HG03378 (cell line): ENCODE results near the gene C1orf56.

Experiments used
- ATAC-seq: cut with Tn5 transposase; IDR thresholded peaks from one replicate; pipeline ENCODE4 v1.9.1; 2021; ENCODE audit warnings: mild to moderate bottlenecking, moderate library complexity; ENCODE audit not compliant: unreplicated experiment

C1orf56 gene, protein sequence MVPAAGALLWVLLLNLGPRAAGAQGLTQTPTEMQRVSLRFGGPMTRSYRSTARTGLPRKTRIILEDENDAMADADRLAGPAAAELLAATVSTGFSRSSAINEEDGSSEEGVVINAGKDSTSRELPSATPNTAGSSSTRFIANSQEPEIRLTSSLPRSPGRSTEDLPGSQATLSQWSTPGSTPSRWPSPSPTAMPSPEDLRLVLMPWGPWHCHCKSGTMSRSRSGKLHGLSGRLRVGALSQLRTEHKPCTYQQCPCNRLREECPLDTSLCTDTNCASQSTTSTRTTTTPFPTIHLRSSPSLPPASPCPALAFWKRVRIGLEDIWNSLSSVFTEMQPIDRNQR

DNA sequence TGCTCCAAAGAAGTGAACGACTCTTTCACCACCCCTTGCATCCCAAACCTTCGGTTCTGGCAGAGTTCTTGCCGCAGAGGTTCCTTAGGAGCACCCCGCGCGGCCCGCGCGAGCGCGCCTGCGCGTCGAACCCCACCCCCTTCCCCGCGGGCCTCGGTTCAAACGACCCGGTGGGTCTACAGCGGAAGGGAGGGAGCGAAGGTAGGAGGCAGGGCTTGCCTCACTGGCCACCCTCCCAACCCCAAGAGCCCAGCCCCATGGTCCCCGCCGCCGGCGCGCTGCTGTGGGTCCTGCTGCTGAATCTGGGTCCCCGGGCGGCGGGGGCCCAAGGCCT is at the start of gene C1orf56:
Gene C1orf56, plus strand, starts transcription at position 161 of the 334 bp plus-strand sequence. Its CDS starts 97 bp downstream, at position 258.
- ATAC-seq = peak; percentile 26

DNA sequence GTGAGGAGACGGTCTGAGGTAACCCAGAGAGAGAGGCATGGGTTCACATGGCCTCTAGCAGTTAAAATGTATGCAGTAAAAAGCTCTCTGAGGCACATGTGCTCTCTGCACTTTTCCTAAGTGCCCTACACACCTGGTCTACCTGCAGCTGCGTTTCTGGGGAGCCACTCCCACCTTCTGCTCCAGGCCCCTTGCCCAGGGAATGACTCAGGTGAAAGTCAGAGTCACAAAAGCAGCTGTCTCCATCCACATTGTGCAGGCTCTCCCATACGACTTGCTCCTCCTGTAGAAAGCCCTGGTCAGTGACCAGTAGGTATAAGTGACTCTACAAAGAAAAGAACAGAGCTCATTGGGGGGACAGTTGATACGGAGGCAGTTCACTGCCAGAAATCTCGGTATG is 49.6 kb upstream of the C1orf56 start:
- ATAC-seq = no peak

- ATAC-seq = no peak
These were observed 48.4 kb upstream of the C1orf56 start for GRCh38 chr1:150999051-150999674.

DNA sequence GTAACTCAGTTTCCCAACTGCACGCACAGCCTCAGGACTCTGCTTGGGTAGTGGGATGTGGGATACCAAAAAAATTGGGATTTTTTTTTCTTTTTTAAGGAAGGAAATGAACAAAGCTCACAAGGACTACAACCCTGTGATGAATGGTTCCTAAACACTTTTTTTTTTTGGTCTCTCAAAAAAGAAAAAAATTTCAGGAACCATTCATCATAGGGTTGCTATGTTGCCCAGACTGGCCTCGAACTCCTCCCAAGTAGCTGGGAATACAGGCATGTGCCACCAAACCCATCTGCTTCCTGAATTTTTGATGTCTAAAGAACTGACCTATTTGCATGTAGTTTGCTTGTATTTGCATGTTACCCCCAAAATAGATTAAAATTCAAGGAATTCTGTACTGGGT is 47.6 kb upstream of the C1orf56 start:
- ATAC-seq = no peak

DNA sequence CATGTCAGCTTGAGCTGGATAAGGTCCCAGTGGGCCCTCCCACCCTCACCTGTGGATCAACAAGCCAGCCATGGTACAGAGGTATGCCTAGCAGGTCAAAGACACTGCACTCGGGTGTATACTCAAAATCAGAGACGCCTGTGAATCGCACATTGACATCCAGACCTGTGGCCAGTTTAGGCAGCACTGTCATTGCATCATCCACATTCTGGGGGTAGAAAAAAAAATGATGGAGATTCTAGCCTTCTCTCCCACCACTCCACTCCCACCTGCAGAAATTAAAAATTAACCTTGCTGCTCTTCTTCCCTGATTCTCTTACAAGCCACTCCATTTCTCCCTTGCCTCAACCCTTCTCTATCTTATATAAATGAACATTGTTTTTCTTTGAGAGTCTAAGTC is 47.1 kb upstream of the C1orf56 start:
- no peak for ATAC-seq

GRCh38 chr1:151001602-151002001 is 45.9 kb upstream of the C1orf56 start:
- no peak for ATAC-seq

DNA sequence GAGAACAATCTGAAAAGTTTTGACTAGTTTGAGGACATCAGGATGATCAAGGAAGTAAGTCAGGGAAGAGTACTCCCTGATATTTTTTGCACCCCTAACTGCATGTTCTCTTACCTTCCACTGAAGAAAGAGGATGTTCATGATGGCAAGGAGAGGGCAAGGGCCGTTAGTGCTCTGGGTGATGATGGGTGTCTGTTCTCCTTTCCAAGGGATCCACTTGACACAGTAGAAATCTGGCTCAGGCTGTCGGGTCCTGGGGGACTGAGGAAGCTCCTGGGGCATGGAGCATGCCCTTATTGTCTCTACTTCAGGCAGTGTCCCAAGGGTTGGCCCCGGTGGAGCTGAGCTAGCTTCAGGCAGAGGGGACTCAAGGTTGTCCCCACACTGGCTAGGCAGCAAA is 45.5 kb upstream of the C1orf56 start:
- ATAC-seq = no peak

DNA sequence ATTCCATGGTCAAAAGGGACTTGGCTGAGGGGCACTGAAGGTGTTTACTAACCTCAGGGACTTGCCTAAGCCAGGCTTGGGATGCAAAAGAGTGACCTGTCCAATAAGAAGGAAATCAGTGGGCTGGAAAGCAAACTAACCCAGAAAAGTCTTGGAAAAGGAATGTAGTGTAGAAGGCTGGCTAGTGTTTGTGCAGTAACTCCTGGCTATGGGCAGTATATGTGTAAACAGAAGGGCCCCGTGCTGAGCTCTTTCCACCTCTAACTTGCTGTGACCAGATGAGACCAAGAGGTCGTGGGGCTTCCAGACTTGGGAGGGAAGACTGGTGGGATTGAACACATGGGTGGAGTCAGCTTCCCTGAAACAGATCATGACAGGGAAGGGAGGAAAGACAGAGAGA is 44.9 kb upstream of the C1orf56 start:
- ATAC-seq = no peak

- ATAC-seq = no peak
These were observed 44.4 kb upstream of the C1orf56 start for GRCh38 chr1:151003180-151003579.

DNA sequence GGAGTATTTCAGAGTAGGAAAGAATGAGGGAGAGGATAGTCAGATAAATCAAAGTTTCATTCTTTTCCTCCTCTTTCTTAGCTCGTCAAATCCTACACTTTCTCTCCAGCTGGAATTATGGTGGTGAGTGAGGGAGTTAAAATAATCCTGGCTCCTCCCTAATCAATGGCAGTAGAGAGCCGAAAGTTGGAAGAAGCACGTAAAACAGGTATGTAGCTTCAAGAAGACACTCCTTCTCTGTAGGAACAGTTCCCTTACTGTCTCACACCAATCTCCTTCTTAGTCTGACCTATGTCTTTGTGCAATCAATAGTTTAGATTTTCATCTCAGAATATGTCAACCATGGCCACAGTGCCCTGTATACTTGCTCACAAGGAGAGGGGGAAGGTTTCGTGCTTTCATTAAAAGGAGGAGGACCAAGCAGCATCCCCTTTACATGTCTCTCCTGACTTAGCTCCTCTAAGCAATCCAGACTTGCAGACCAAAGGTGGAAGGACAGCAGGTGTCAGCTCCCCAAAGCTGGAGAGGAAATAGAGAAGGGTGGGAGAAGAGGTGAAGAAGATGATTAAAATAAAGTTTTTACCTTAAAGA is 41.7 kb upstream of the C1orf56 start:
- no peak for ATAC-seq

DNA sequence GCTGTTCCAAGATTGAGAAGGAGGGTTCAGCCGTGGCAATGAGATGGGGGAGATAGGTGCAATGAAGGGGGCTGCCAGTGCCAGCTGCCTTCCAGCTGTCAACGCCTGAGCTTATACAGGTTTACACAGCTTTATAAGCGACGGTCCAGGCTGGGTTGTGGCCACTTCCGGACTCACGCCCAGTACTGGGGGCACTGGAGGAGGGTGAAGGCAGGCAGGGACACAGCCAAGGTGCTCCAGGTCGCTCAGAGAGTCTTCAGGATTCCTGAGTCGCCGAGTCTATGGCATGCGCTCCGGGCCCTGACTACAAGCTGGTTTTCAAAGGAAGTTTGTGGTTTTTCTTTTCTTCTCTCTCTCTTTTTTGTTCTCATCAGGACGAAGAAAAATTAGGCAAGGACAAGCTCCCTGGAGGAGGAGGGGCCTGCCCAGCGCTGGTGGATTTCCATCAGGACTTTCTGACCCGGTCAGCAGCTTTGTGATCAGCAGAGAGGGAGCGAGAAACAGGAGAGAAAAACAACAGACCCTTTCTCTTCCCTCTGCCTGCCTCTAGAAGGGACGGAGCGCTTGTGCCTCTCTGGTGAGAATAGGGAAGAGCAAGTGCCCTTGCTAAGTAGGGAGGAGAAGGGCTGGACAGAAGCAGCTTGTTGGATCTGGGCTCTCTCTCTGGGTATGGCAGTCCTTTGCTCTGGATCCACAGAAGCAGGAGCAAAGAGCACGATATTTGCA is 41.1 kb upstream of the C1orf56 start, which contains the start of gene MINDY1:
Gene MINDY1, minus strand, starts transcription at position 576 of the 726 bp plus-strand sequence. CDS start 4,285 bp downstream, outside the sequence.
- ATAC-seq = peak; percentile 52

DNA sequence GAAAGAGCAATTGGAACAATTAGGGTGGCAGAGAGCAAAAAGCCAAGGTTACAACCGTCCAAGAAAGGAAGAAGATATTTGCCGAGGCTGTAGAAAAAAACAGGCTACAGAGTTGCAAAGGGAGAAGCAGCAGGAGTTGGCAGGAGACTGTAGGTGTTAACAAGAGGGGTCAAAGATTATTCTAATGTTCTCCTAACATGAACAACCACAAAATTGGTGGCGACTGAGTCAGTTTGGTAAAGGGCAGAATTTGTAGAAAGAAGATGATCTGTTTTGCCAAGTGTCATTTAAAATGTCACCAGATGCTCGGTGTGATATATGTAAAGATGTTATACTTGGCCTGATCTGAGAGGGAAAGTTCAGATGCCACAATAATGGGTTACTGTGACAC is 39.7 kb upstream of the C1orf56 start:
- no peak for ATAC-seq

DNA sequence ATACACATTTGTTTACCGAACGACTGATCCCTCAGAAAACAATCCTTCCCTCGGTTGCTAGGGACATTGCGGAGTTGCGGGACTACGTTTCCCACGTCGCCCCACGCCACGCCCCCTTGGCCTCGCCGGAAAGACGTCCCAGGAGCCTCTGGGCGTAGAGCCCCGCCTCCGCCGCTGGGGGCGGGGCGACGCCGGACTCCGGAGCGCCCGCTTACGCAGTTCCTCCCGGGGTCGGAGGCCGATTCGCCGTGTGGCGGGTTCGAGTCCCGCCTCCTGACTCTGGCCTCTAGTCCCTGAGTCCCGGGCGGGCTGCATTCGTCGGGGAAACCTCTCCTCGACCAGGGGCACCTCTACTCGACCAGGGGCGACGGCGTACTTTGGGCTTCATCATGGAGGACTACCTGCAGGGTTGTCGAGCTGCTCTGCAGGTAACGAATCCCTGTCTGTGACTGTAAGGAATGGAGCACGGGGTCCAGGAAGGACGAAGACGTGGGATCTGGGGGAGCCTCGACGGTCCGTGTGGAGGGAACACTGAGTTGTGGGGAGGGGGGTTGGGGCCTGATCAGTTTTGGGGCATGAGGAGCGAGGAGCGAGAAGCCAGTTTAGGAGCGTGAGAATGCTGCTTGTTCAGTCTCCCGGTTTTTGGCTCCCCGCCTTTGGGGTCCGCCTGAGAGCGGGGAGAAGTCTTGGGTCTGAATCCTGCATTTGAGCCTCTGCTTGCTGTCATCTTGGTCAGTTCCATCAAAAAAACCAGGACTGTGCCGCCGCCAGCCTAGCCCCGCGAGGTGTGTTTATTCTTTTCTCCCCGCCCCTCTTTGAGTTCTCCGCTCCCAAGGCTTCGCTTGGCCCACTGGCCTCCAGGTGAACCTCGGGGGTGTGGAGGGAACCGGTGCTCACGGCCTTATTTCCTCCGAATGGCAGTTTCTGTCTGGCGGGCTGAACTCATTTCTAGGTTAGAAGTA is 39.0 kb upstream of the C1orf56 start, which contains the start of gene PRUNE1:
Gene PRUNE1, plus strand, starts transcription at position 206 of the 962 bp plus-strand sequence. Its CDS starts 184 bp downstream, at position 390.
- peak; percentile 47 for ATAC-seq

DNA sequence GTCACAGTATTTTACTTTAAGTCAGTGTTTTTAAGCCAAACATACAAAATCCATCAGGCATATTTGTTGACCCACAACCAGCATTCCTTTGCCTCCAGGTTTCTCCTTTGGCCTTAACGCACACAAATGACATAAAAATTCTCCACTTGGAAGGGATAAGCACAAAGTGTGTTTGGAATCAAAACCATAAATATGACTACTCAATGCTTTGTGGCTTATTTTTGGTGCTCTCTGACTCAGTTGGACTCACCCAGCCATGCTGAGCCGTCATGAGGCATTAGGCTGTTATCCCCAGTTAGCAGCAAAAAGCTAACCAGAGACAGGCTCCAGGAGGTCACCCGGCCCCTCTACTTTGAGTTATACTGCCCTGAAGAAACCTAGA is 38.4 kb upstream of the C1orf56 start:
- no peak for ATAC-seq

- ATAC-seq = no peak
These were observed 37.7 kb upstream of the C1orf56 start for GRCh38 chr1:151009674-151010345.

DNA sequence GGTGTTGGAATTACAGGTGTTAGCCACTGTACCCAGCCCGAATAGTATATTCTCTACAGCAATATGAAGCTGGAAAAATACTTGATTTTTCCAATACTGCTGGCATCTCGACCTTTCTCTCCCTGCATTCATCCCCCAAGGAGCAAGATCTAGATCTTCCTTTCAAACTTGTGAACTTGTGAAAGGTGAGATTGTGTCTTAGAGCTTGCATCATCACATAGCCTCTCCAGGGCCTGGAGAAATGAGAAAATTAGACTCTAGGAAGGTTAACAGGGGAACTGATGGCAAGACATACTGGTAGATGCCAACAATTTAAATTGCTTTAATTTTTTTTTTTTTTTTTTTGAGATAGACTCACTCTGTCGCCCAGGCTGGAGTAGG is 37.2 kb upstream of the C1orf56 start:
- no peak for ATAC-seq

GRCh38 chr1:151011154-151011850 is 36.2 kb upstream of the C1orf56 start:
- ATAC-seq = no peak

- no peak for ATAC-seq
These were observed 34.7 kb upstream of the C1orf56 start for GRCh38 chr1:151012684-151013471.
